Cerebellar nuclear complex (tissue), 1 donor: ENCODE data around the gene SBNO2.
"Not testable (repeated sequence)": the region's sequence is repeated elsewhere in the genome, so short reads cannot be mapped to it uniquely, and the experiment has no call there.

ENCODE experiments used
- DNase-seq, 2 experiments: peaks; one replicate each; lab custom pipeline; 2025; lab: John Stamatoyannopoulos, UW

The SBNO2 gene

DNA sequence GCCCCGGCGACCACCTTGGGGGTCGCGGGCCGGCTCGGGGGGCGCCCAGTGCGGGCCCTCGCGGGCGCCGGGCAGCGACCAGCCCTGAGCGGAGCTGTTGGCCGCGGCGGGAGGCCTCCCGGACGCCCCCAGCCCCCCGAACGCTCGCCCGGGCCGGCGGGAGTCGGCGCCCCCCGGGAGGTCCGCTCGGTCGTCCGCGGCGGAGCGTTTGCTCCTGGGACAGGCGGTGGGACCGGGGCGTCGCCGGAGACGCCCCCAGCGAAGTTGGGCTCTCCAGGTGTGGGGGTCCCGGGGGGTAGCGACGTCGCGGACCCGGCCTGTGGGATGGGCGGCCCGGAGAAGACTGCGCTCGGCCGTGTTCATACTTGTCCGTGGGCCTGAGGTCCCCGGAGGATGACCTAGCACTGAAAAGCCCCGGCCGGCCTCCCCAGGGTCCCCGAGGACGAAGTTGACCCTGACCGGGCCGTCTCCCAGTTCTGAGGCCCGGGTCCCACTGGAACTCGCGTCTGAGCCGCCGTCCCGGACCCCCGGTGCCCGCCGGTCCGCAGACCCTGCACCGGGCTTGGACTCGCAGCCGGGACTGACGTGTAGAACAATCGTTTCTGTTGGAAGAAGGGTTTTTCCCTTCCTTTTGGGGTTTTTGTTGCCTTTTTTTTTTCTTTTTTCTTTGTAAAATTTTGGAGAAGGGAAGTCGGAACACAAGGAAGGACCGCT is 32.2 kb upstream of the SBNO2 start:
- DNase-seq, result no peak

DNA sequence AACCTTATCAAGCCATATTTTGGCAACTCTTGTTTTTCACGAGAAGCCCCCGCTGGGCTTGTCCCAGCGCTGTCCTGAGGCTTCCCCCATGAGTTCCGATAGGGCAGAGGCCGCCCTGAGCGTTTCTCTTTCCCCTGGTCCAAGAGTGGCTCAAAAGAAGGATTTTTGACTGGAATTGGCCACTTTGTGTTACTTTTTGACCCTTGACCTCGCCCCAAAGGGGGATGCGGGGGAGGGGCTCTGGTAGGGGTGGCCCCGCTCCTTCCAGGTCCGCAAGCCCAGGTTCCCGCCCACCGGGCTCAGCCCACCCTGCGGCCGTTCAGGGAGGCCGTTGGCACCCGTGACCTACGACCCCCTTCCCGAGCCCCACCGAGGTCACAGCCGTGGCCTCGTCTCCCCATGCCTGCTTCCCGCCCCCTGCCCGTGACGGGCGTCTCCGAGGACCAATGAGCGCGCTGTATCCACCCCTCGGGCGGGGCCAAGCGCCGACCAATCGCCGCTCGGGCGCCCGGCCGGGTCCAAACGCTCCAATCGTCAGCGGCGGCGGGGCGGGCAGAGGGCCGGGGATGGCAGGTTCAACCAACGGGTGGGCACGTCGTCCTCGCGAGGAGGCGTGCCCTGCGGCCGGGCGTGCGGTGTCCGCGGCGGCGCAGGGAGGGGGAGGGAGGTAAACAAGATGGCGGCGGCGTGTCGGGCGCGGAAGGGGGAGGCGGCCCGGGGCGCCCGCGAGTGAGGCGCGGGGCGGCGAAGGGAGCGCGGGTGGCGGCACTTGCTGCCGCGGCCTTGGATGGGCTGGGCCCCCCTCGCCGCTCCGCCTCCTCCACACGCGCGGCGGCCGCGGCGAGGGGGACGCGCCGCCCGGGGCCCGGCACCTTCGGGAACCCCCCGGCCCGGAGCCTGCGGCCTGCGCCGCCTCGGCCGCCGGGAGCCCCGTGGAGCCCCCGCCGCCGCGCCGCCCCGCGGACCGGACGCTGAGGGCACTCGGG is 31.3 kb upstream of the SBNO2 start, which contains the start of gene STK11:
STK11 (plus strand) TSS at position 665 of the 986 bp plus-strand sequence. CDS start 1,136 bp downstream, outside the sequence.
- DNase-seq, result peak; percentile 71 to 89

DNA sequence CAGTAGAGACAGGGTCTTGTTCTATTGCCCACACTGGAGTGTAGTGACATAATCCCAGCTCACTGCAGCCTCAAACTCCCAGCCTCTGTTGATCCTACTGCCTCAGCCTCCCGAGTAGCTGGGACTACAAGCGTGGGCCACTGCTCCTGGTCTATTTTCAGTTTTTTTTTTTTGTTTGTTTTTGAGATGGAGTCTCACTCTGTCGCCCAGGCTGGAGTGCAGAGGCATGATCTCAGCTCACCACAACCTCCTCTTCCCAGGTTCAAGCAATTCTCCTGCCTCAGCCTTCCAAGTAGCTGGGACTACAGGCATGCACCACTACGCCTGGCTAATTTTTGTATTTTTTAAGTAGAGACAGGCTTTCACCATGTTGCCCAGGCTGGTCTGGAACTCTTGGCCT is 26.5 kb upstream of the SBNO2 start:
- DNase-seq, result not testable (repeated sequence)

DNA sequence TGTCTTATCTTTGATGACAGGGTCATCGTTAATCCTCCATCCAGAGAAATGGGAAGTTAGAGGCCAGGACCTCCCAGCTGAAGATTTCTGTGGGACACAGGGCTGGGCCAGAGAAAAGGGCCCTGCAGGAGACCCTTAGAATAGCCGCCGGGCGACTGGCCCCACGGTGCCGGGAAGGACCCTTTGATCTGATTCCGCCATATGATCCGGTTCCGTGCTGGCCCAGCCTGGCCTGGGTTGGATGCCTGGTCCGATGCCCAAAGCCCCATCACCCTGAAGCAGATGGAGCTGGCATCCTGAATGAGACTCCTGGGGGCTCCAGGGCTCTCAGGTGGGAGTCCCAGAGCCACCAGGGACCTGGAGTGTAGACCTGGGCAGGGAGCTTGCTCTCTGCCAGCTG is 25.5 kb upstream of the SBNO2 start:
- no peak for DNase-seq

DNA sequence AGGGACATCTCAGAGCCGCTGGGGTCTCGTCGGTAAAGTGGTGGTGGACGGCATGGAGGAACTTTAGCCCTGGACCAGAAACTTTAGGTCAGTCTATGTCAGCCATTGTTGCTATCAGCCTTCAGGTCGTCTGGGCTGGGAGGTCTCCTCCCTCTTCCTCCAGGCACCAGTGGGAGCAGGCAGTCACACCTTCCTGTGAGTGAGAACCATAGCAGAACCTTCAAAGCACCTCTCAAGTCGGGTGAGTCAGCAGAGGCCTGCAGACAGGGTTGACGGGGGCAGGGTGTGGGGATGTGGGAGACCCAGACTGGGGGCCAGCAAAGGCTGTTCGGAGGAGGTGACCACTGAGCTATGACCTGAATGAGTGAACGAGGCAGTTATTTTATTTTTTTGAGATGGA is 15.4 kb upstream of the SBNO2 start:
- DNase-seq, result no peak

DNA sequence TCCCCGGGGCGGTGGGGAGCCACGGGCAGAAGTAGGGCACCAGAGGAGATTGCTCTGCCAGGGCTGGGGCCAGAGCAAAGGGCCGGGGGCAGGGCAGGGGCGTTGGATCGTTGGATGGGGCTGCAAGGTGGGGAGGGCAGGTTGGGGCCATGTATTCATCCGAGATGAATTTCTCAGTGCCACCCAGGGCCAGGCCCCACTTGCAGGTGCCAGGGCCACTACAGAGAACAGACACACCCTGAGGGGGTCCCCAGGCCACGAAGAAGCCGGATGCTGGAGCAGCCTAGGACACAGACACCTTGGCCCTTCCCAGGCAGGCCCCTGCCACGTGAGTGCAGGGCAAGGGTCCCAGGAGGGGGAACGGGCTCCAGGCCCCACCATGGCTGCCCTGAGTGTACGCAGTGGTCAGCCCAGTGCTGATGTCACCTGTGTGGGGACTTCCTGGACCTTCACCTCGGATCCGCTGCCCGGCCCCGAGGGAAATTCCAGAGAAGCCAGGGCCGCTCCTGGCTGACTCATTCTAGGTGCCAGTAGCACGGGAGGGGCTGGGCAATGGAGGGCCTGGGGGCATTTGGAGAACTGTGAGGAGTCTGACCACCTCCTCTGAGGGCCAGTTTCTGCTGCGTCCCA is 9.6 kb upstream of the SBNO2 start:
- DNase-seq, result no peak

DNA sequence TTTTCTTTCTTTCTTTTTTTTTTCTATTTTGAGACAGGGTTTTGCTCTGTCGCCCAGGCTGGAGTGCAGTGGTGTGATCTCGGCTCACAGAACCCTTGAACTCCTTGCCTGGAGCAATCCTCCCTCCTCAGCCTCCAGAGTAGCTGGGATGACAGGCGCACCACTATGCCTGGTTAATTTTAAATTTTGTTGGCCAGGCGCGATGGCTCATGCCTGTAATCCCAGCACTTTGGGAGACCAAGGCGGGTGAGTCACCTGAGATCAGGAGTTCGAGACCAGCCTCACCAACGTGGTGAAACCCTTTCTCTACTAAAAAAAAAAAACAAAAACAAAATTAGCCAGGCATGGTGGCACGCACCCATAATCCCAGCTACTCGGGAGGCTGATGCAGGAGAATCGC is 8.7 kb upstream of the SBNO2 start:
- no peak for DNase-seq

DNA sequence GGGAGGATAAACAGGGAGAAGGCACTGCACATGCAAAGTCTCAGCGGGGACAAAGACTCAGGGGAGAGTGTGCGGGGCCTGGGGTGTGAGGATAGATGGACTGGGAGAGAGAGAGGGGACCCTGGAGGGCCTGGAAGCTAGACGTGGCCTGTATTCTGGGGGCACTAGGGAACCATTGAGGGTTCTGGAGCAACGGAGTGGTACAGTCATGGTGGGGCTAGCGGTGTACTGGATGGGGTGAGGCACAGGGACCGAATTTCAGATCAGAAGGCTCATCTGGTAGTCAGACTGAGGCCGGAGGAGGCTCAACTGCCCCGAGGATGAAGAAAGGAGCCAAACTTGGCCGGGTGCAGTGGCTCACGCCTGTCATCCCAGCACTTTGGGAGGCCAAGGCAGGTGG is 8.0 kb upstream of the SBNO2 start:
- DNase-seq, result no peak

DNA sequence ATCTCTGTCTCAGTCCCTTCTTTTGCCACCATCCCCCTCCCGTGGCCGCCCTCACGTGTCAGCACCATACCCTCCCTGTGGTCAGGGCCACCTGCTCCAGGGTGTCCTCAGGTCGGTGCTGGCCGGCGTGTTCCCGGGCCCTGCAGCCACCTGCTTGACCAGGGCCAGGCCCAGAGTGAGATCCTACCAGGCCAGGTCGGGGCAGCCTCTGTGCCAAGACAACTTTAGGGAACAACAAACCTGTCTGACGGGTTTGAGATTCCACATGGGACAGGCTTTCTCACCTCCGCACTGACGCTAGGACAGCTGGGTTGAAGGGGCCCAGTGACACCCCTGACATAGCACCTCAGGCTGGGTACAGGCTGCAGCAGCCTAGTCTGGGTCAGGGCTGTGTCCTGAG is 7.5 kb upstream of the SBNO2 start:
- no peak for DNase-seq

DNA sequence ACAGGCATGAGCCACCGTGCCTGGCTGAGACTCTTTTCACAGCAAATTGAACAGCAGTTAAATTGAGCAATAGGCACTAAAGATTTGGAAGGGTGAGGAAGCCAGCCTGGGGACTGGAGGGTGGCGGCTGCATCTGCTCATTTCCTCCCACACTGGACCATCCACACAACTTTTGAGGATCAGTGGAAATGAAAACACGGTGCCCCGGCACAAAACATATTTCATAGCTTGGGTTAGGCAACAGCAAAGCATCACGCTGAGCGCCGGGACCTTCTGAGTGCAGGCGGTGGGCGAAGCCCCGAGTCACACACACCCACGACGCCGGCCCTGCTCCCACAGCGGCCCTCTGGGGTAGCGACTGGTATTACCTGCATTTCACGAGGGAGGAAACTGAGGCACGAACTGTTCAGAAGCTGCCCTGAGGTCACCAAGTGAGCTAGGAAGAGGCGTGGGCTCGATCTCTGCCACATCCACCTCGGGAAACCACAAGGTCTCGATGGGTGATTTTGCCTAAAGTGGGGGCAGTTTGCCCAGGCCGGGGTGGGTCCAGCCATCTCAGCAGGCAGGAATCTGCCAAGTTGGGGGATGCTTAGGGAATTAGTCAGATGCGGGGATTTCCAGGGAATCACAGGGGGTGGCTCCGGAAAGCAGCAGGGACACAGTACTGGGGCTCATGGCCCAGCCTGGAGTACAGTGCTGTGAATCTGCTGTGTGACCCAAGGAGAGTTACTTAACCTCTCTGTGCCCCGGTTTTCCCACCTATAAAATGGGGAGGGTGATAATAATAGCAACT is 3.5 kb upstream of the SBNO2 start:
- no peak for DNase-seq

DNA sequence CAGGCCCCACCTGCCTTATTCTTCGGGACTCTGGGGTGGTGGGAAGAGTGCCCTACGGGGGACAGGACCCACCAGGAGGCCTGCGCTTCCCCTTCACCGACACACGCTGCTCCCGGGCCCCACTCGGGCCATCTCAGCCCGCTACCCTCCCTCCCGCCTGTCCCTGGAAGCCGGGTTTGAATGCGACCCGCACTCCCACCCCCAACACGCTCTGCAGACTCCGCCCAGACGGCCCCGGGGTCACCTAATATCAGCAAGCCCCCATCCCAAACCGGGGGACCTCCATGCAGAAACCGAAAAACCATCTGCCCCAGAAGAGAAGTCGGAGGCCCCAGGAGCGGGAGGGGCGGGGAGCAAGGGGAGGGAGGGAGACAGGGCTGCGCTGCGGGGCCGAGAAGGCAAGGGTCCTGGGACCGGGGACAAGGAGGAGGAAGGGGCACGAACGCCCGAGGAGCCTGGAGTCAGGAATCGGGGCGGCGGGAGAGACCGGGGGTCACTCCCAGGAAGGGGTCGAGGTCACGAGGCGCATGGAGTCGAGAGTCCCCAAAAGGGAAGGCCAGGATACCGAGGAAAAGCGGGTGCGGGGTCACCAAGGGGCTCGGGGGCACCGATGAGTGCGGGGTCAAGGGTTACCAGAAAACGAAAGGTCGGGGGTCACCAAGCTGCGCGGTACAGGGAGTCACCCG is 766 bp downstream of the SBNO2 start:
- DNase-seq, result no peak

DNA sequence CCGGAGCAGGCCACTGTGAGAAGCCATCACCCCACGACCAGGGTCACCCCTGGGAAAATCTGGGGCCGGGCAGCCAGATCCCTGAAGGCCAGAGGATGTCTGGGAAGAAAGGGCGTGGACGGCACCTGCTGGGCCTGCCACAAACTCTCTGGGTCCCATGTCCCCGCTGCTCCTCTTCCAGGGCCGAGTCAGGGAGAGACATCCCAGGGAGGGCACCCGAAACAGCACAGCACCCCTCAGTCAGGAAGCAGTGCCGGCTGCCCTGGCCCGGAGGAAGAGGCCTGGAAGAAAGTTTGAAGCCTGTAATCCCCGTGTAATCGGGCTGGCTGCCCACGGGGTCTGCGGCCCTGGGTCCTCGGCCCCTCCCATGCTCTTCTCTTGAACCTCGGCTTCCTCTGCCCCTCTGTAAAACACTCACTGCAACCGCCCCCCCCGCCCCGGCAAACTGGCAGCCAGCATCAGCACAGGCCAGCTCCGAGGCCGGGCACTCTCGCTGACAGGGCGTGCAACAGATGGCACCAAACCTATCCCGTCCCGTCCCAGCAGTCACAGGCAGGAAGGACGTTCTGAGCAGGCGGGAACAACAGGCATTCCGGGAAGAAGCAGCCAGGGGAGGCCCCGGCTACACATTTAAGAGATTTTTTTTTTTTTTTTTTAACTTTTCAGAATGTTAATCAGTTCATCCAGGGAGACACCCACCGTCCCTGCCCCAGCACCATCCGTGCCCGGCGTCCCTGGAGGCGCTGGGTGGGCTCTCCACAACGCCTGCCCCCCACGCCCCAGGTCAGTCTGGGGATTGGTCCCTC is 1.5 kb downstream of the SBNO2 start:
- no peak for DNase-seq

DNA sequence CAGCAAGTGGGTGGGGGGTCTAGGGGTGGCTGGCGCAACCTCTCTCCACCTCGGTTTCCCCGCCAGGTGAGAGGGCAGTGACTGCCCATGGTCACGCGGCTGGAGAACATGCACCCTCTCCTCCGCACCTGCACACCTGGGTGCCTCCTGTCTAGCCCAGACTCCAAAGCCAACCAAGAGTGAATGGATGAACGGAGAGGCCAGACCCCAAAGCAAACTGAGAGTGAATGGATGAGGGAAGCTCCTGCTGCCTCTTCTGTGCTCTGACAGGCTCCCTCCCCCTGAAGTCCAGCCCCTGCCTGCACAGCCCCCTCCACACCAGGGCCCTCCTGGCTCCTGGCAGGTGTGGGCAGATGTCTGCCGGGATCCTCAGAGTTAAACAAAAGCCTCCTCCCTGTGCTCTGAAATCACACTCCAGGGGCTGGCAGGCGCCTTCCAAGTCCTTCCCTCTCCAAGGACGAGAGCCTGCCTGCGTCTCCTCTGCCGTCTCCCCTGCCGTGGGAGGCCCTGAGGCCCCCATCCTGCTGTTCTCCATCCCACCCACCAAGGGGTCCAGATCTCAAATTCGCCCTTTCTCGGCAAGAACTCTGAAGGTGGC is 2.2 kb downstream of the SBNO2 start:
- no peak for DNase-seq

DNA sequence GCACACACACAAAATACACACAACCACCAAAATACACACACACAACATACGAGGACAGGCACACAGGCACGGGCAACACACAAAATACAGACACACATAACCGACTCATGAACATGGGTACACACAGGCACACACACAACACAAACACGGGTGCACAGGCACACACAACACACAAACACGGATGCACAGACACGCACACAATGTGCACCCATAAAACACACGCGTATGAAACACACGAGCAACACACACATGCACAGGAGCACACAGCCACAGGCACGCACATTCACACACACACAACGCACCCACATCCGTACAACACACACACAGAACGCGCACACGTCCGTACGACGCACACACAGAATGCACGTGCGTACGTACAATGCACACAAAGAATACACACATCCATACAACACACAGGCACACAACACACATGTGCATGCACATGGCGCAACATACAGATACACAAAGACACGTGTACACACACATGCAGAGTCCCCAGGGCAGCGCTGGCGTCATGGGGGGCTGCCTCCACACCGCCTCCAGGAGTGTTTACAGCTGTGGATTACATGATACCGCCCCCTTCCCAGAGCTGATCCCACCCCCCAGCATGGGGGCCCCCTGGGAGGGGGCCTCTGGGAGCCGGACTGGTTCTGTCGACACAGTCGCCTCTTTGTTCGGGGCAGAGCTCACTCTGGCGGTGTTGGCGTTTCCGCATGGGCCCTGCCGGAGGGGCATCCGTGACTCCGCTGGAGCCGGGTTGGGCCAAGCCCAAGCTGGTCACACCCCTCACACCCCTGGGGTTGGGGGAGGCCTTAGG is 2.9 kb downstream of the SBNO2 start:
- DNase-seq, result no peak

DNA sequence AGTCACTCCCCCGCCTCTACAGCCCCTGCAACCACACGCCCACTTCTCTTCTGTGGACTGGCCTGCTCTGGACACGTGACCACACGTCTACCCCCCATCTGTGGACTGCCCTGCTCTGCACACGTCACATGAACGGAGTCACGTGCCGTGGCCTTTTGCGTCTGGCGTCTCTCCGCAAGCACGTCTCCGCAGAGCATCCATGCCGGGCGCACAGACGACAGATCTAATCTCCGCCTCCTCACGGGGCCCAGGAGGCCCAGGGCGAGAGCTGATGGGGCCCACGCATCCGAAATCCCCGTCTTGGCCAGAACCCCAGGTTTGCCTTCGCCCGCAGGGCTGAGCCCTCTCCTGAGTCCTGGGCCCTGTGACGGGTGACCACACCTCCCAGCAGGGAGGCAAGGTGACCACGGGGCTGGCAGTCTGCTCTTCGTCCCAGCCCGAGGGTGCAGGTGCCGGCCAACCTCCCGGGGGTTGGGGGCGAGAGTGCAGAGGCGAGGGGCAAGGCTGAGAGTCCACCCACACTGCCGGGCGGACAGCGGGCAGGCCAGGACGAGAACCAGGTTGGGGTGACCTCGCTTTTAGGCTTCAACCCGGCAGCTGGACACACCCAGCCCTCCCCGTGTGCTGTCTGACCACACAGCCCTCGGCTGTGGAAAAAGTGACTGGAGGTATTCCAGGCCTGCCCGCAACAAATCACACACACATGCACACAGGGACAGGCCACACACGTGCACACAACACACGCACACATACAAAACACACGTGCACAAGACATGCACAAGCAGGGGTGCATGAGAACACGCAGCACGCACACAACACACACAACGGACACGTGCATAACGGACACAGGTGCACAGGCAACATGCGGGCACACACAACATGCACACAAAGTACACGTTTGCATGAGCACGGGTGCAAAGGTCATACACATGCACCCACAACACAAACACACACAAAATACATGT is 3.9 kb downstream of the SBNO2 start:
- no peak for DNase-seq

DNA sequence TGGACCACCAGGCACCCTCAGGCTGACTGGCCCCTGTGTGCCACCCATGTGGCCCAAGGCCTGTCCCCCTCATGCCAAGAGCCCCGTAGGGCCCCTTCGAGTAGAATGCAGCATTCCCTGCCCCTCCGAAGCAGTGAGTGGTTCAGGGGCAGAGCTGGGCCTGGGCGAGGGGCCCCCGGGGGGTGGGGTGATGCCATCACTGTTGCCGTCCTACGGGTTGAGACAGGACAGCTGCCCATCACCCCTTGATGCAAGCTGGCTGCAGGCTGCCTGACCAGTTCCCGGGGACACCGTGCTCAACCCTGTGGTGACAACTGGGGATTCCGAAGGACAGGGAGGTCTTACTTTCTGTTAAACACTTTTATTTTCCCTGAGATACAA is 4.7 kb downstream of the SBNO2 start:
- no peak for DNase-seq

DNA sequence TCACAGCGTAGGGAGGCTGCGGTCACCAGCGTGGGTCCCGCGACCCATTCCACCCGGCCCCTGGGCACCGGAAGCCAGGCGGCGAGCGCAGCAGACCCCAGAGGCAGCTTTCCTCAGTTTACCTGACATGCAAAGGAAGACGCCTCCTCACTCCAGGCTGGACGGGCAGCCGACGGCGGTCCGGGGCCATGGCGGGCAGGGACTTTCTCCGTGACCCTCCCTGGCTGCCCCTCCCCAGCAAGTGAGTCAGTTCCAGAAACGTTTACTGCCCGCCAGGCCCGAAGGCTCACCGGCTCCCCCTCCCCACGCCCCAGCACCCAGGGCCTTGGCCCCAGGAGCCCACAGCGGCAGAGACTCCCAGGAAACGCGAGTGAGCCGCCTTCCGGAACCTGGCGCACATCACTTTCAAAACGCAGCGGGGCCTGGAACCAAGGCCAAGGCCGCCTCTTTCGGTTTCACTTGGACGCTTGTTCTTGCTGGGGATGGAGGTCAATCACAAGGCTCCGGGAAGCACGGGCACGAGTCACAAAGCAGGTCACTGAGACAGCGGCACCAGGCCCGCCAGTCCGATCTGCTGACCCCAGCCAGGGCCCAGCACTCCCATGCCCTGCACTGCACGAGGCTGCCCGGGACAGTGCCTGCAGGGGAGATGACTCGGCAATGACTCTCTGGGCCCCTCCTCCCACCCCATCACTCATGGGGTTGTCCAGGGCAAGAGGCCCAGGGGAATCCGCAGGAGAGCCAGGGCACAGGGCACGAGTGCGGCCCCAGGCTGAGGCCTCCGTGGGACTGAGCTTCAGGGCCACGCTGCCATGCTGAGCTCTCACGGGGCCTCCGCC is 5.3 kb downstream of the SBNO2 start:
- DNase-seq, result no peak
